AG09319 (cell line): ENCODE data around the gene PCED1B.

ENCODE experiments used
- DNase-seq: peaks from one replicate; pipeline ENCODE4 v3.0.0-alpha.2; 2010; ENCODE audit warnings: low read depth; ENCODE audit errors: extremely low read depth
- CTCF ChIP-seq: IDR thresholded peaks from 2 replicates; pipeline ENCODE4 v1.5.1; 2011; ENCODE audit warnings: low read depth, mild to moderate bottlenecking, inconsistent platforms, low read length, moderate library complexity

Gene PCED1B

GRCh38 chr12:47155457-47156166, 76.2 kb downstream of the PCED1B start:
- TF ChIP-seq CTCF = no peak
- DNase-seq = no peak

GRCh38 chr12:47156167-47156736, 76.8 kb downstream of the PCED1B start:
- DNase-seq = no peak
- no peak for TF ChIP-seq CTCF

- no peak for DNase-seq
- TF ChIP-seq CTCF = no peak
Observed at GRCh38 chr12:47158792-47159191, 79.4 kb downstream of the PCED1B start.

GRCh38 chr12:47159348-47159747, 79.9 kb downstream of the PCED1B start:
- no peak for DNase-seq
- no peak for TF ChIP-seq CTCF

- DNase-seq = no peak
- TF ChIP-seq CTCF = no peak
Observed at GRCh38 chr12:47160316-47161244, 81.2 kb downstream of the PCED1B start.

- DNase-seq = no peak
- TF ChIP-seq CTCF = no peak
Observed at GRCh38 chr12:47164116-47164515, 84.7 kb downstream of the PCED1B start.
